Stimulated activated CD4-positive, alpha-beta T cell treated with anti-CD3 and anti-CD28 coated beads, Interleukin-2, amount 100 ng/mL, for 4 hours (primary cell): ENCODE measurements around the gene C1orf50.
"Not testable (repeated sequence)": the region's sequence is repeated elsewhere in the genome, so short reads cannot be mapped to it uniquely, and the experiment has no call there.

Experiments used
- DNase-seq: peaks from one replicate; pipeline ENCODE4 v3.0.0-alpha.2; 2020; ENCODE audit warnings: low read depth

The C1orf50 gene

GRCh38 chr1:42801832-42802473 is 34.9 kb downstream of the C1orf50 start:
- DNase-seq = no peak

DNA sequence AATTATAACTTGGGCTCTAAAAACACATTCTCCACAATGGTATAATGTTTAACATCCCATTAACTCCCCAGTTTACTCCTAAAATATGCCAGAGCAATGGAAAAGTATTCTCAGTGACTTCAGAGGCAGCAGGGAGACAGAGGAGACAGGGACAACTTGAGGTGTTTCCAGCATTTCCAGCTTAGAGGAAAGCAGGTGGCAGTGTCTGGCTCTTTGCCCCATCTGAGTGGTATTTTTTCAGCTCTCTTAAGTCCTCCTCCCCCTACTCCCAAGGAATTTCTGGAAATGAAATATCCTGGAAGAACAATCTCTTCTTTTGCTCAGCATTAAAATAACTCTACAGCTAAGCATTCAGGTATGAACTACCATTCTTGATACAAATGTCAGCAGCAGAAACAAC is 39.1 kb downstream of the C1orf50 start:
- DNase-seq = no peak

DNA sequence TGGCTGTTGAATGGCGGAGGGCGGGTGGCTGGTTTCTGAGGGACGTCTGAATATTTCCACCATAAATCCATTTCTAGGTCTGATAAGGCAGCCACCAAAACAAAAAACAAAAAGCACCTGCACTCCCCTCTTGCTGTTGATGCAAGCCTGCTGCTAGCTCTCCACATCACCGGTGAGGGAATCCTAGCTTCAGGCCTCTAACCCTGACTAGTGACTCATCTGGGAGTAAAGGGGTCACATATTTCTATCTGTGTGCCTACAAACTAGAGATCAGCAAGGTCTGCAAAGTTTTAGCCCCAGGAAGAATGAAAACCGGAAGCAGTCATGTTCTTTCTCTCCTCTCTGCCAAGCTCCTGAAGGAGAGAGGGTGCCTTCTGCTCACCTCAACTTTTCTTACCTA is 39.5 kb downstream of the C1orf50 start:
- DNase-seq = no peak

- DNase-seq = no peak
Measured at GRCh38 chr1:42807056-42807668, 40.1 kb downstream of the C1orf50 start.

DNA sequence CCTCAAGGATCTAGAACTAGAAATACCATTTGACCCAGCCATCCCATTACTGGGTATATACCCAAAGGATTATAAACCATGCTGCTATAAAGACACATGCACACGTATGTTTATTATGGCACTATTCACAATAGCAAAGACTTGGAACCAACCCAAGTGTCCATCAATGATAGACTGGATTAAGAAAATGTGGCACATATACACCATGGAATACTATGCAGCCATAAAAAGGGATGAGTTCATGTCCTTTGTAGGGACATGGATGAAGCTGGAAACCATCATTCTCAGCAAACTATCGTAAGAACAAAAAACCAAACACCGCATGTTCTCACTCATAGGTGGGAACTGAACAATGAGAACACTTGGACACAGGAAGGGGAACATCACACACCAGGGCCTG is 47.8 kb downstream of the C1orf50 start:
- not testable (repeated sequence) for DNase-seq

- no peak for DNase-seq
Measured at GRCh38 chr1:42815941-42816584, 49.0 kb downstream of the C1orf50 start.

- peak; percentile 93 for DNase-seq
Measured at GRCh38 chr1:42816585-42817439, 49.8 kb downstream of the C1orf50 start, which contains the start of the genes ERMAP and SVBP. TSS of gene ERMAP (plus strand) at chr1:42817122. CDS start at chr1:42830449, 13,327 bp downstream. TSS of gene SVBP (minus strand) at chr1:42817397. CDS start at chr1:42816544, 853 bp downstream.

DNA sequence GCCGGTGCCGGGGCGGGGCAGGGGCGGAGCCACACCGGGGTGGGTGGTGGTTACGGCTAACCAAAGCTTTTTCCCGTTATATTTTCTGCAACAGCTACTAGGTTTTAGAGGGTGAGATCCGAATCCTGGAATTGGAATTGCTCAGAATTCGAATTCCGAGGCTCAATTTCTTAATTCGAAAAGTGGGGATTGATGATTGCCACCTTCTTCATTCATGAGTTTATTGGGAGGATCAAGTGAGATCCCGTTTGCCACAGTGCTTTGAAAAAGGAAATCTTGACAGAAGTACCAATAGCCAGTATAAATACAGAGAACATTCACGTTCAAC is 50.4 kb downstream of the C1orf50 start:
- no peak for DNase-seq

DNA sequence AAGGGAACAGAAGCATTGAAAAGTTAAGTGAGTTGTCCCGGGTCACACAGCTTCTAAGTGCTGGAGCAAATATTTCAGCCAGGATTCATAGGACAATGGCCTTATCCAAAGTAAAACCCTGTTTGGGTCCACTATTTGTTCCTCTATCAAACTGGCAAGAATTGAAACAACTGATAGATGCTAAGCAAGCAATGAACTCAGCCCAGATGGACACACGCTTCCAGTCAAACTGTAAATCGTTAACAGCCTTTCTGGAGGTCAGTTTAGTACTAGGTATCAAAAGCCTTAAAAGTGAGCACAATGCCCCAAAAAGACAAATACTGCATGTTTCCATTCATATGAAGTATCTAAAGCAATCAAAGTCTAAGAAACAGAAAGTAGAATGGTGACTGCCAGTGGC is 50.9 kb downstream of the C1orf50 start:
- no peak for DNase-seq

- DNase-seq = no peak
Measured at GRCh38 chr1:42820813-42821212, 53.8 kb downstream of the C1orf50 start.

DNA sequence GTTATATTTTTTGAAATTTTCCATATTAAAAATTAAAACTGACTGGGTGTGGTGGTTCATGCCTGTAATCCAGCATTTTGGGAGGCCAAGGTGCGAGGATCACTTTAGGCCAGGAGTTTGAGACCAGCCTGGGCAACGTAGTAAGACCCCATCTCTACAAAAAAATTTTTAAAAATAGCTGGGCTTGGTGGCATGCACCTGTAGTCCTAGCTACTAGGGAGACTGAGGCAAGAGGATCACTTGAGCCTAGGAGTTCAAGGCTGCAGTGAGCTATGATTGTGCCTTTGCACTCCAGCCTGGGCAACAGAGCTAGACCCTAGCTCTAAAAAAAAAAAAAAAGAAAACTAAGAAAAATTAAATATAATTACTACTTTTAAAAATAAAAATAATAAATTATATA is 54.6 kb downstream of the C1orf50 start:
- DNase-seq = no peak

- DNase-seq = no peak
Measured at GRCh38 chr1:42822800-42823392, 55.8 kb downstream of the C1orf50 start.

DNA sequence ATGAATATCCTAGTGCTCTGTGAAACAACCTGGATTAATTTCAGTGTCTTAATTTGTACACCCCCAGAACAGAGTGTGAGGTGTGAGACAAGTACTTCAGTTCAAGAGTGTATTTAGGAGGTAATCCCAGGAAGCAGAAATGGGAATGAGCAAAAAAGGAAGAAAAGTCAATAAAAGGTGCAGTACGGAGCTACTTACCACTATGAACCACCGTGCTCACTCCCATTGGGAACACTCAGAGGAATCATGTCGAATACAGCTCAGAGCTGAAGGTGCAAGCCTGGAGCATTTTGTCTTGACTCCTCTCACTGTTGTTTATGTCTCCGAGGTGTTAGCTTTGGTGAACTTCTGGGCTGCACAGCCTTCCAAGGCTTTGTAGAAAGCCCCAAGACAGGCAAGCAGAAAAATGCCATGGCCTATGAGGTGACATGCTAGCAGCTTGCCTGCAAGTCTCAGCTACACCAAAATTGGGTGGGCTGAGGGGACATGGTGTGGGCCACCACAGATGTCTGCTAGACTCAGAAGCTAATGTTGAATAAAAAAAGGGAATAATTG is 57.5 kb downstream of the C1orf50 start:
- DNase-seq = no peak

DNA sequence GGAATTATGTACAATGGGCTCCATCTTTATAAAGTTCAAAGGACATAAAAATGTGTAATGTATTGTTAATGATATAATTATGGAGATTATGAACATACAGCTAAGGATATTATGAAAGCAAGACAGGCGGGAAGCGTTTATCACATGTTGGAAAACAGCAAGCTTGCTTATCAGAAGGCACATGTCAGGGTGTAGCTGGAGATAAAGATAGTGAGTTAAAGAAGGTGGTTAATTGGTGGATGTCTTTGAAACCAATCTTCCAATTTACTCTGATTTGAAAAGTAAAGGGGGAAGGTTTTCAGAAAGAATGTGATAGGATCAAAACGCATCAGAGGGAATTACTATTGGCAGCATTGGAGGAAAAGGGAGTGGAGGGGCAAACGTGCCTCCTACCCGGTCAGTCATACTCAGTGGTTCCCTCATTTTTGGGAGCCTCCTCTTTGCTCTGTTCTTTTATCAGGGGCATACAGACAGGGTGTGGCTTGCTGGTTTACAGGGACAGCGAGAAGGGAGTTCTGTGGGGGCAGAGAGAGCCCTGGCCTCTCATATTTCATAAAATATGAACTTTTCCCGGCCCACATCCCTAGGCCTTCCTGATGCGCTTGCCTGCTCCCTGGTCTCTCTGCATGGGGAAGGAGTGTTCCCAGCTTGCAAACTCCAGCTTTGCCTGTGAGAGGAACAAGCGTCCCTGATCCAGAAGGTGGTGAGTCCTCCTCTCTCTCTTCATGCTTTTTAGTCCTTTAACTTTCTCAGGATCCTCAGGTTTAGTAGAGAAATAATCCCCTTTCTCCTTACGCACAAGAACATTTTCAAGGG is 58.2 kb downstream of the C1orf50 start:
- no peak for DNase-seq
